Uterus (tissue), 2 donors: ENCODE results near the gene OPRL1.

Experiments used
- CTCF ChIP-seq, 4 experiments: fragments of 200-600 bp in 2 of 4; fragments of 450-650 bp in 2 of 4; sonication (generic) in 2 of 4; IDR thresholded peaks; one replicate each; pipeline ENCODE4 v1.5.1; 2016 to 2019; ENCODE audit warnings: antibody characterized with exemption in 4 of 4, mild to moderate bottlenecking in 2 of 4, moderate library complexity in 1 of 4
- POLR2A ChIP-seq, 2 donors: fragments of 450-650 bp; IDR thresholded peaks; one replicate each; pipeline ENCODE4 v1.6.1; 2016; ENCODE audit warnings: antibody characterized with exemption in 2 of 2, mild to moderate bottlenecking in 1 of 2, moderate library complexity in 1 of 2

DNA sequence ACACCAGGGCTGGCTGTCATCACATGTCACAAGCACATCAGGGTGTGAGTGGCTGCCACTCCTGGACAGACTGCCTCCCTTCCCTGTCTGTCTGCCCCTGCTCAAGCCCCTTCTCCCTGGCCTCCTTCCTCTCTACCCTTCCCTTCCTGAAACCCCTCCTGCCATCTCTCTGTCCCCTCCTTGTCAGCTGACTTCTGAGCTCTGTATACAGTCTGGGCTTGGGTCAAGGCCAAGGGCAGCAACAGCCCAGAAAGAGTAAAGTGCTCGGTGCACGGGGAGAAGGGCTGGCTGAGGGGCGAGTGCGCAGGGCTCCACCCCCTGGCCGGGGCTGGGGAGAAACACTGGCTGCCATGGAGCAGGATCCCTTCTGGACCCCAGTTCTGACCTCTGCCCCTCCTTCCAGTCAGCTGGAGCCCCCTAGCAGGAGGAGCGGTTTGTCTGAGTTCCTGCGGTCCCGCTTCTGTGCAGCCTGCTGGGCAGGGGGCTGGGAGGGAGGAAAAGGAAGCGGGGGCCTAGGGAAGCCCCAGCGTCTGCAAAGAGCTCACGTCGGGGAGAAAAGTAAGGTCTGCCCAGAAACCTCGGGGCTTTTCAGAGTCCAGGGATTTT, 2.3 kb downstream of the OPRL1 start:
- no peak for TF ChIP-seq CTCF (IDR thresholded peaks at IDR 0.05)
- TF ChIP-seq POLR2A (IDR thresholded peaks at IDR 0.05): no peak
